HFFc6 (cell line): Measurements from ENCODE around the gene KMT5B. TPM values are rescaled to one million over a fixed set of nuclear protein-coding genes. Genes with fewer than 3 reads are reported as not detected.

Experiments
- DNase-seq: peaks from one replicate; pipeline ENCODE4 v3.0.0-alpha.2; 2018
- H3K27ac Mint-ChIP-seq: 2 replicates; pipeline ENCODE4 v1.8.0; 2020; ENCODE audit warnings: mild to moderate bottlenecking, mixed read lengths
- H3K27me3 Mint-ChIP-seq: 2 replicates; pipeline ENCODE4 v1.8.0; 2021; ENCODE audit warnings: mild to moderate bottlenecking, moderate library complexity, mixed read lengths; ENCODE audit not compliant: insufficient read depth
- H3K36me3 Mint-ChIP-seq: 2 replicates; pipeline ENCODE4 v1.8.0; 2021; ENCODE audit warnings: low read depth, mixed read lengths
- H3K4me1 Mint-ChIP-seq: 2 replicates; pipeline ENCODE4 v1.8.0; 2020; ENCODE audit warnings: low read depth, mixed read lengths
- H3K4me3 Mint-ChIP-seq: 2 replicates; pipeline ENCODE4 v1.8.0; 2020; ENCODE audit warnings: mild to moderate bottlenecking, moderate library complexity, mixed read lengths
- H3K9me3 Mint-ChIP-seq: 2 replicates; pipeline ENCODE4 v1.8.0; 2020; ENCODE audit warnings: mild to moderate bottlenecking, mixed read lengths
- CTCF ChIP-seq: fragments of 200-600 bp; sonication (generic); IDR thresholded peaks from 2 replicates; pipeline ENCODE4 v1.5.0; 2021; ENCODE audit warnings: antibody characterized with exemption, mild to moderate bottlenecking
- total RNA-seq, 6 experiments: library from RNA; stranded (reverse); fragmentation: NEBNext Ultra II Directional; extraction: Animal tissue kit (Norgen Biotek cat#: 25700); gene quantifications; 2 replicates in 1 of 6; 3 replicates in 5 of 6; pipeline ENCODE4 v1.2.3, GENCODE V29; 2021

Gene KMT5B
- total RNA-seq, 6 experiments from 2014 or later = 20.3 to 23.7 (median 22.4) TPM

GRCh38 chr11:68226421-68226820 is 13.3 kb upstream of the KMT5B start:
- no peaks in the 10 kb centered on the region for H3K36me3 Mint-ChIP-seq

DNA sequence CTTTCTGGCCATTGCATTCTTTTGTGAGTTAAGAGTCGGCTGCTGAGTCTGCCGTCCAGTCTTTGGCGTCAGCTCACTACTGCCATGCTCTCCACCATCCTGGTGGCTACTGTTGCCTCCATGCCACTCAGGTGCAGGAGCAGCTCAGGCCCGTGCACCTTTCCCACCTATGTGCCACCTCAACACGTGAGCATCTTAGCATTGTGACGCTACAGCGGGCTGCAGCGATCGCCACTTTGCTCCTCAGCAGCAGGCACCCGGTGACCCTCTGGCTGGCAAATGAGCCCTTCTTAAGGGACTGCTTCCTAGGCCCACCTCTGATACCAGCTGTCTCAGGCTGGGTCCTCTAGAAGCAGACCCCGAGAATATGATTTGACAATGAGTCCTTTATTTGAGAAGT is 11.5 kb upstream of the KMT5B start:
- no peak for DNase-seq
- TF ChIP-seq CTCF = no peak

More at GRCh38 chr11:68226421-68226820, 13.3 kb upstream of the KMT5B start:
- H3K4me1 Mint-ChIP-seq = no peaks in the 10 kb centered on the region
- 0 out of 2 replicates have a peak, but pooled peaks cover 3% of the 10 kb centered on the region for H3K9me3 Mint-ChIP-seq
- no peak overlapping the region for H3K27ac Mint-ChIP-seq
- TF ChIP-seq CTCF = no peak
- H3K27me3 Mint-ChIP-seq = peaks cover 30% of the 10 kb centered on the region
- no peak for DNase-seq
- H3K4me3 Mint-ChIP-seq = no peak overlapping the region

GRCh38 chr11:68223275-68223674 is 10.2 kb upstream of the KMT5B start:
- Mint-ChIP-seq H3K27me3 (peaks cover 39% of the 10 kb centered on the region), H3K4me3 (no peak overlapping the region), H3K9me3 (no peaks in the 10 kb centered on the region), H3K27ac (no peak overlapping the region), H3K4me1 (no peaks in the 10 kb centered on the region), H3K36me3 (no peaks in the 10 kb centered on the region)
- no peak for TF ChIP-seq CTCF
- DNase-seq = no peak

More for the DNA sequence above, 11.5 kb upstream of the KMT5B start:
- Mint-ChIP-seq H3K4me3 (no peak overlapping the region), H3K9me3 (0 out of 2 replicates have a peak, but pooled peaks cover 3% of the 10 kb centered on the region), H3K36me3 (no peaks in the 10 kb centered on the region), H3K27ac (no peak overlapping the region), H3K27me3 (peaks cover 35% of the 10 kb centered on the region), H3K4me1 (no peaks in the 10 kb centered on the region)

DNA sequence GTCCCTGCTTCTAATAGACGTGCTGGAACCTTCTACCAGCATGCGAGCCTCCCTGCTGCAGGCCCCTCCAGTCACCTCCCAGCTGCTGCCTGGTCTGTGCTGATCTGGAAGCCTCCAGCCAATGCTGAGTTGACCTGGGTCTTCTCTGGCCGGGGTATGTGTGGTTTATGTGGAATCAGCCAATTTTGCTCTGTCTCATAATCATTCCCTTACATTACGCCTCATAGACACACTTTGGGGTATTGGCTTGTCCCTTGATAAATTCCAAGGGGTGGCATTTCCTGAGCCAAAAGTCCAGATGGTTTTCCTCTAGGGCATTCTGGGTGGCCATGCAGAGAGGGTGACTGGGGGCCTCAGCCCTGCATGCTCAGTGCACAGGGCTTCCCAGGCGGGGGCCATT is 8.3 kb upstream of the KMT5B start:
- Mint-ChIP-seq H3K27me3 (peaks cover 31% of the 10 kb centered on the region), H3K4me1 (no peaks in the 10 kb centered on the region), H3K4me3 (no peak overlapping the region), H3K27ac (no peak overlapping the region), H3K9me3 (no peaks in the 10 kb centered on the region), H3K36me3 (no peaks in the 10 kb centered on the region)
- no peak for DNase-seq
- TF ChIP-seq CTCF = no peak

GRCh38 chr11:68216171-68216938 is 3.3 kb upstream of the KMT5B start:
- H3K9me3 Mint-ChIP-seq = no peaks in the 10 kb centered on the region
- H3K36me3 Mint-ChIP-seq = no peaks in the 10 kb centered on the region
- TF ChIP-seq CTCF = no peak
- H3K27me3 Mint-ChIP-seq = peaks cover 17% of the 10 kb centered on the region
- peaks cover 17% of the 10 kb centered on the region for H3K4me1 Mint-ChIP-seq
- H3K27ac Mint-ChIP-seq = no peak overlapping the region
- DNase-seq = no peak
- no peak overlapping the region; the same call in 1 of the 2 replicates for H3K4me3 Mint-ChIP-seq
